Liver (tissue), 3 donors: Measurements from ENCODE around the gene JAKMIP1.

Experiments
- CTCF ChIP-seq: fragments of 150-350 bp; IDR thresholded peaks from 2 replicates; pipeline ENCODE4 v1.5.1; 2017; ENCODE audit warnings: improper control_type of control experiment, low read depth, low read length; ENCODE audit not compliant: missing input control
- FOXA1 ChIP-seq: IDR thresholded peaks from 2 replicates; pipeline ENCODE4 v1.6.1; 2016; ENCODE audit warnings: antibody characterized with exemption
- SP1 ChIP-seq: IDR thresholded peaks from 2 replicates; pipeline ENCODE4 v1.6.1; 2018; ENCODE audit warnings: antibody characterized with exemption, mild to moderate bottlenecking
- TAF1 ChIP-seq: conservative IDR thresholded peaks from 2 replicates; pipeline ENCODE4 v1.6.1; 2016; ENCODE audit warnings: antibody characterized with exemption, mild to moderate bottlenecking
- ZBTB33 ChIP-seq: IDR thresholded peaks from 2 replicates; pipeline ENCODE4 v1.6.1; 2016; ENCODE audit warnings: antibody characterized with exemption
- TF ChIP-seq, protein P1 (sequence below): IDR thresholded peaks from 2 replicates; pipeline ENCODE4 v1.6.1; 2016; ENCODE audit warnings: antibody characterized with exemption
- TF ChIP-seq, protein P2 (sequence below): IDR thresholded peaks from 2 replicates; pipeline ENCODE4 v1.6.1; 2016; ENCODE audit warnings: antibody characterized with exemption, mild to moderate bottlenecking
- donor health status: healthy.
- donor health status: healthy.

GRCh38 chr4:6246170-6246634 lies 45.9 kb upstream of the JAKMIP1 start:
- no peak for TF ChIP-seq FOXA1
- TF ChIP-seq CTCF = no peak
- TF ChIP-seq, protein P1, sequence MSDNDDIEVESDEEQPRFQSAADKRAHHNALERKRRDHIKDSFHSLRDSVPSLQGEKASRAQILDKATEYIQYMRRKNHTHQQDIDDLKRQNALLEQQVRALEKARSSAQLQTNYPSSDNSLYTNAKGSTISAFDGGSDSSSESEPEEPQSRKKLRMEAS = no peak
- TF ChIP-seq, protein P2, sequence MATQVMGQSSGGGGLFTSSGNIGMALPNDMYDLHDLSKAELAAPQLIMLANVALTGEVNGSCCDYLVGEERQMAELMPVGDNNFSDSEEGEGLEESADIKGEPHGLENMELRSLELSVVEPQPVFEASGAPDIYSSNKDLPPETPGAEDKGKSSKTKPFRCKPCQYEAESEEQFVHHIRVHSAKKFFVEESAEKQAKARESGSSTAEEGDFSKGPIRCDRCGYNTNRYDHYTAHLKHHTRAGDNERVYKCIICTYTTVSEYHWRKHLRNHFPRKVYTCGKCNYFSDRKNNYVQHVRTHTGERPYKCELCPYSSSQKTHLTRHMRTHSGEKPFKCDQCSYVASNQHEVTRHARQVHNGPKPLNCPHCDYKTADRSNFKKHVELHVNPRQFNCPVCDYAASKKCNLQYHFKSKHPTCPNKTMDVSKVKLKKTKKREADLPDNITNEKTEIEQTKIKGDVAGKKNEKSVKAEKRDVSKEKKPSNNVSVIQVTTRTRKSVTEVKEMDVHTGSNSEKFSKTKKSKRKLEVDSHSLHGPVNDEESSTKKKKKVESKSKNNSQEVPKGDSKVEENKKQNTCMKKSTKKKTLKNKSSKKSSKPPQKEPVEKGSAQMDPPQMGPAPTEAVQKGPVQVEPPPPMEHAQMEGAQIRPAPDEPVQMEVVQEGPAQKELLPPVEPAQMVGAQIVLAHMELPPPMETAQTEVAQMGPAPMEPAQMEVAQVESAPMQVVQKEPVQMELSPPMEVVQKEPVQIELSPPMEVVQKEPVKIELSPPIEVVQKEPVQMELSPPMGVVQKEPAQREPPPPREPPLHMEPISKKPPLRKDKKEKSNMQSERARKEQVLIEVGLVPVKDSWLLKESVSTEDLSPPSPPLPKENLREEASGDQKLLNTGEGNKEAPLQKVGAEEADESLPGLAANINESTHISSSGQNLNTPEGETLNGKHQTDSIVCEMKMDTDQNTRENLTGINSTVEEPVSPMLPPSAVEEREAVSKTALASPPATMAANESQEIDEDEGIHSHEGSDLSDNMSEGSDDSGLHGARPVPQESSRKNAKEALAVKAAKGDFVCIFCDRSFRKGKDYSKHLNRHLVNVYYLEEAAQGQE = no peak
- TF ChIP-seq SP1 = no peak
- TF ChIP-seq ZBTB33 = no peak
- no peak for TF ChIP-seq TAF1
